ENCODE measurements around the gene FUT2. TPM values are rescaled to one million over a fixed set of nuclear protein-coding genes. Genes with fewer than 3 reads are reported as not detected.

The FUT2 gene
- total and polyA plus RNA-seq, 2 of the 13 experiments (the other 11 are each of a cell fraction or from before 2014, with no cell fraction given): 0.07 TPM; not detected in 1

GRCh38 chr19:48674921-48675824 lies 20.6 kb upstream of the FUT2 start (continued):
- TF ChIP-seq ATF4 (CRISPR knock-in tag; IDR thresholded peaks at IDR 0.05): no peak
- no peak for TF ChIP-seq RBFOX2 (IDR thresholded peaks at IDR 0.05; ENCODE audit: low read depth, low read length)
- no peak for TF ChIP-seq ZNF878 (CRISPR knock-in tag; IDR thresholded peaks at IDR 0.05)
- no peak for TF ChIP-seq MLX (CRISPR knock-in tag; IDR thresholded peaks at IDR 0.05)
- TF ChIP-seq AFF4 (CRISPR knock-in tag; IDR thresholded peaks at IDR 0.05): no peak
- TF ChIP-seq, protein P1, sequence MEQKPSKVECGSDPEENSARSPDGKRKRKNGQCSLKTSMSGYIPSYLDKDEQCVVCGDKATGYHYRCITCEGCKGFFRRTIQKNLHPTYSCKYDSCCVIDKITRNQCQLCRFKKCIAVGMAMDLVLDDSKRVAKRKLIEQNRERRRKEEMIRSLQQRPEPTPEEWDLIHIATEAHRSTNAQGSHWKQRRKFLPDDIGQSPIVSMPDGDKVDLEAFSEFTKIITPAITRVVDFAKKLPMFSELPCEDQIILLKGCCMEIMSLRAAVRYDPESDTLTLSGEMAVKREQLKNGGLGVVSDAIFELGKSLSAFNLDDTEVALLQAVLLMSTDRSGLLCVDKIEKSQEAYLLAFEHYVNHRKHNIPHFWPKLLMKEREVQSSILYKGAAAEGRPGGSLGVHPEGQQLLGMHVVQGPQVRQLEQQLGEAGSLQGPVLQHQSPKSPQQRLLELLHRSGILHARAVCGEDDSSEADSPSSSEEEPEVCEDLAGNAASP (CRISPR knock-in tag; IDR thresholded peaks at IDR 0.05; ENCODE audit: borderline replicate concordance): no peak; the same call in 1 of the 2 replicates
- TF ChIP-seq, protein P2, sequence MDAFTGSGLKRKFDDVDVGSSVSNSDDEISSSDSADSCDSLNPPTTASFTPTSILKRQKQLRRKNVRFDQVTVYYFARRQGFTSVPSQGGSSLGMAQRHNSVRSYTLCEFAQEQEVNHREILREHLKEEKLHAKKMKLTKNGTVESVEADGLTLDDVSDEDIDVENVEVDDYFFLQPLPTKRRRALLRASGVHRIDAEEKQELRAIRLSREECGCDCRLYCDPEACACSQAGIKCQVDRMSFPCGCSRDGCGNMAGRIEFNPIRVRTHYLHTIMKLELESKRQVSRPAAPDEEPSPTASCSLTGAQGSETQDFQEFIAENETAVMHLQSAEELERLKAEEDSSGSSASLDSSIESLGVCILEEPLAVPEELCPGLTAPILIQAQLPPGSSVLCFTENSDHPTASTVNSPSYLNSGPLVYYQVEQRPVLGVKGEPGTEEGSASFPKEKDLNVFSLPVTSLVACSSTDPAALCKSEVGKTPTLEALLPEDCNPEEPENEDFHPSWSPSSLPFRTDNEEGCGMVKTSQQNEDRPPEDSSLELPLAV (CRISPR knock-in tag; conservative IDR thresholded peaks at IDR 0.05; ENCODE audit: low read depth): no peak
- no peak for TF ChIP-seq JDP2 (CRISPR knock-in tag; IDR thresholded peaks at IDR 0.05; ENCODE audit: borderline replicate concordance)
- 0 out of 2 replicates have a peak, but pooled peaks have one; percentile 44 for TF ChIP-seq ZNF263 (CRISPR knock-in tag; IDR thresholded peaks at IDR 0.05)
- TF ChIP-seq ZNF484 (CRISPR knock-in tag; IDR thresholded peaks at IDR 0.05; ENCODE audit: borderline replicate concordance, low read depth): no peak
- no peak for TF ChIP-seq ZFP36L2 (CRISPR knock-in tag; IDR thresholded peaks at IDR 0.05)
- TF ChIP-seq ZNF652 (CRISPR knock-in tag; IDR thresholded peaks at IDR 0.05; ENCODE audit: borderline replicate concordance, low read depth): no peak
- TF ChIP-seq ZNF530 (CRISPR knock-in tag; IDR thresholded peaks at IDR 0.05; ENCODE audit: low read depth): no peak
- TF ChIP-seq JUND (CRISPR knock-in tag; IDR thresholded peaks at IDR 0.05): no peak
- TF ChIP-seq PCBP1 (IDR thresholded peaks at IDR 0.05; ENCODE audit: borderline replicate concordance, low read depth, low read length): no peak
- 0 out of 2 replicates have a peak, but pooled peaks have one; percentile 31 for TF ChIP-seq POGZ (CRISPR knock-in tag; IDR thresholded peaks at IDR 0.05)
- TF ChIP-seq BRCA1 (CRISPR knock-in tag; IDR thresholded peaks at IDR 0.05): no peak
- no peak for TF ChIP-seq ZNF296 (CRISPR knock-in tag; conservative IDR thresholded peaks at IDR 0.05)
- no peak for TF ChIP-seq SSRP1 (CRISPR knock-in tag; IDR thresholded peaks at IDR 0.05)
- TF ChIP-seq, protein P3, sequence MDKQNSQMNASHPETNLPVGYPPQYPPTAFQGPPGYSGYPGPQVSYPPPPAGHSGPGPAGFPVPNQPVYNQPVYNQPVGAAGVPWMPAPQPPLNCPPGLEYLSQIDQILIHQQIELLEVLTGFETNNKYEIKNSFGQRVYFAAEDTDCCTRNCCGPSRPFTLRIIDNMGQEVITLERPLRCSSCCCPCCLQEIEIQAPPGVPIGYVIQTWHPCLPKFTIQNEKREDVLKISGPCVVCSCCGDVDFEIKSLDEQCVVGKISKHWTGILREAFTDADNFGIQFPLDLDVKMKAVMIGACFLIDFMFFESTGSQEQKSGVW (CRISPR knock-in tag; IDR thresholded peaks at IDR 0.05; ENCODE audit: borderline replicate concordance): no peak
